Mesenchymal stem cell (in vitro differentiated cells and primary cell): ENCODE measurements around the gene ROR2.

Experiments
- DNase-seq: peaks from one replicate; pipeline ENCODE4 v3.0.0-alpha.2; 2013
- H2AFZ ChIP-seq: one replicate; pipeline ENCODE4 v1.6.1; 2013; ENCODE audit warnings: low read depth, mild to moderate bottlenecking, control low read depth, inconsistent platforms, low read length, moderate library complexity
- H2AK5ac ChIP-seq: 2 replicates; pipeline ENCODE4 v1.6.1; 2013; ENCODE audit warnings: low read length, moderate library complexity, mild to moderate bottlenecking, inconsistent platforms; ENCODE audit not compliant: severe bottlenecking
- H2BK120ac ChIP-seq: one replicate; pipeline ENCODE4 v1.6.1; 2013; ENCODE audit warnings: low read depth, mild to moderate bottlenecking, inconsistent platforms, low read length, moderate library complexity
- H2BK12ac ChIP-seq, 2 experiments: one replicate each; pipeline ENCODE4 v1.6.1; 2013; ENCODE audit warnings: inconsistent platforms in 2 of 2, low read length in 2 of 2, mild to moderate bottlenecking in 2 of 2, moderate library complexity in 2 of 2, control low read depth in 1 of 2
- H2BK15ac ChIP-seq: one replicate; pipeline ENCODE4 v1.6.1; 2013; ENCODE audit warnings: mild to moderate bottlenecking, low read depth, inconsistent platforms; ENCODE audit not compliant: poor library complexity, severe bottlenecking
- H2BK5ac ChIP-seq: 2 replicates; pipeline ENCODE4 v1.6.1; 2013; ENCODE audit warnings: low read depth, mild to moderate bottlenecking, low read length, control low read depth, inconsistent platforms; ENCODE audit not compliant: poor library complexity, severe bottlenecking
- H3K14ac ChIP-seq, 2 experiments: one replicate each; pipeline ENCODE4 v1.6.1; 2013; ENCODE audit warnings: inconsistent platforms in 2 of 2, low read length in 2 of 2, control low read depth in 1 of 2, mild to moderate bottlenecking in 1 of 2, moderate library complexity in 1 of 2
- H3K18ac ChIP-seq, 2 experiments: one replicate each; pipeline ENCODE4 v1.6.1; 2013; ENCODE audit warnings: inconsistent platforms in 2 of 2, low read length in 2 of 2, control low read depth in 1 of 2, low read depth in 1 of 2, mild to moderate bottlenecking in 1 of 2
- H3K23ac ChIP-seq, 2 experiments: one replicate each; pipeline ENCODE4 v1.6.1; 2013; ENCODE audit warnings: inconsistent platforms in 2 of 2, low read length in 2 of 2, mild to moderate bottlenecking in 2 of 2, moderate library complexity in 2 of 2, control low read depth in 1 of 2
- H3K27ac ChIP-seq: 2 replicates; pipeline ENCODE4 v1.5.1; 2013; ENCODE audit warnings: mild to moderate bottlenecking, moderate library complexity, low read length, control low read depth, inconsistent platforms; ENCODE audit not compliant: poor library complexity, severe bottlenecking
- H3K27me3 ChIP-seq, 2 experiments: 2 replicates each; pipeline versions ENCODE4 v1.6.1 to v1.7.0; 2013; ENCODE audit warnings: low read length in 2 of 2, mild to moderate bottlenecking in 2 of 2, moderate library complexity in 2 of 2, control low read depth in 1 of 2, inconsistent platforms in 1 of 2; ENCODE audit not compliant: control insufficient read depth in 1 of 2, insufficient read depth in 1 of 2
- H3K36me3 ChIP-seq, 2 experiments: 2 replicates each; pipeline versions ENCODE4 v1.6.1 to v1.7.0; 2013; ENCODE audit warnings: low read length in 2 of 2, control low read depth in 1 of 2, inconsistent platforms in 1 of 2, low read depth in 1 of 2, mild to moderate bottlenecking in 1 of 2; ENCODE audit not compliant: insufficient read depth in 2 of 2, control insufficient read depth in 1 of 2
- H3K4ac ChIP-seq, 2 experiments: one replicate each; pipeline ENCODE4 v1.6.1; 2013; ENCODE audit warnings: inconsistent platforms in 2 of 2, low read length in 2 of 2, mild to moderate bottlenecking in 2 of 2, moderate library complexity in 2 of 2, control low read depth in 1 of 2, low read depth in 1 of 2
- H3K4me1 ChIP-seq: 2 replicates; pipeline ENCODE4 v1.6.1; 2013; ENCODE audit warnings: low read depth, low read length, control low read depth; ENCODE audit not compliant: control insufficient read depth, insufficient read depth
- H3K4me2 ChIP-seq: 2 replicates; pipeline ENCODE4 v1.6.1; 2013; ENCODE audit warnings: low read length, mild to moderate bottlenecking, inconsistent platforms; ENCODE audit not compliant: poor library complexity, severe bottlenecking
- H3K4me3 ChIP-seq, 2 experiments: 2 replicates each; pipeline versions ENCODE4 v1.5.1 to v1.7.0; 2013; ENCODE audit warnings: low read length in 2 of 2, mild to moderate bottlenecking in 2 of 2, control low read depth in 1 of 2, low read depth in 1 of 2; ENCODE audit not compliant: insufficient read depth in 1 of 2
- H3K79me1 ChIP-seq: replicated peaks from 2 replicates; pipeline ENCODE4 v1.6.1; 2013; ENCODE audit warnings: mild to moderate bottlenecking, control low read depth, low read length, inconsistent platforms; ENCODE audit not compliant: poor library complexity, severe bottlenecking
- H3K9ac ChIP-seq: 2 replicates; pipeline ENCODE4 v1.7.0; 2013; ENCODE audit warnings: mild to moderate bottlenecking, low read length, moderate library complexity
- H3K9me3 ChIP-seq: 2 replicates; pipeline ENCODE4 v1.7.0; 2013; ENCODE audit warnings: mild to moderate bottlenecking, low read length; ENCODE audit not compliant: control insufficient read depth
- H4K8ac ChIP-seq: one replicate; pipeline ENCODE4 v1.6.1; 2013; ENCODE audit warnings: inconsistent platforms, mild to moderate bottlenecking, low read length, moderate library complexity
- H4K91ac ChIP-seq: one replicate; pipeline ENCODE4 v1.6.1; 2013; ENCODE audit warnings: mild to moderate bottlenecking, low read length, inconsistent platforms
- WGBS: methylation state at CpG from one replicate; pipeline ENCODE4 v1.1.7; 2013; ENCODE audit warnings: mixed read lengths; 5-methylcytosine and 5-hydroxymethylcytosine counted together

ROR2 gene

GRCh38 chr9:91732187-91733005 lies 217.6 kb downstream of the ROR2 start:
- H3K4me2 ChIP-seq: no peak overlapping the region
- H3K27me3 ChIP-seq: no peaks in the 10 kb centered on the region
- no peak overlapping the region for H3K4me3 ChIP-seq
- peaks cover 15 to 49% of the 10 kb centered on the region in 2 experiments for H3K36me3 ChIP-seq
- H2BK15ac ChIP-seq: no peak overlapping the region
- H3K9me3 ChIP-seq: no peaks in the 10 kb centered on the region
- no peak overlapping the region for H3K14ac ChIP-seq
- DNase-seq: no peak
- H3K79me1 ChIP-seq: peaks cover 11% of the 10 kb centered on the region
- no peak overlapping the region for H2BK5ac ChIP-seq
- H2BK120ac ChIP-seq: no peak overlapping the region
- no peak overlapping the region for H3K23ac ChIP-seq
- H2AFZ ChIP-seq: no peak overlapping the region
- H2BK12ac ChIP-seq: no peak overlapping the region
- H2AK5ac ChIP-seq: no peak overlapping the region
- H3K18ac ChIP-seq: no peak overlapping the region
- 93% methylated on average over 21 of the region's 21 CpGs for WGBS
- no peak overlapping the region for H4K91ac ChIP-seq
- H4K8ac ChIP-seq: no peak overlapping the region
- H3K9ac ChIP-seq: no peak overlapping the region
- H3K4ac ChIP-seq: no peak overlapping the region
- H3K27ac ChIP-seq: no peak overlapping the region
- H3K4me1 ChIP-seq: peaks cover 11% of the 10 kb centered on the region

- no peaks in the 10 kb centered on the region for H3K9me3 ChIP-seq
- H3K9ac ChIP-seq: no peak overlapping the region
- H3K79me1 ChIP-seq: peaks cover 11% of the 10 kb centered on the region
- H3K18ac ChIP-seq: no peak overlapping the region
- H2BK5ac ChIP-seq: no peak overlapping the region
- no peak overlapping the region for H2BK12ac ChIP-seq
- H3K4me1 ChIP-seq: peaks cover 13% of the 10 kb centered on the region
- H3K27me3 ChIP-seq: no peaks in the 10 kb centered on the region
- H3K4me2 ChIP-seq: no peak overlapping the region
- H3K4me3 ChIP-seq: no peak overlapping the region
- H4K91ac ChIP-seq: no peak overlapping the region
- H3K27ac ChIP-seq: no peak overlapping the region
- WGBS: 97% methylated on average over 15 of the region's 15 CpGs
- peaks cover 3 to 47% of the 10 kb centered on the region in 2 experiments for H3K36me3 ChIP-seq
- H3K4ac ChIP-seq: no peak overlapping the region
- H2AFZ ChIP-seq: no peak overlapping the region
- no peak overlapping the region for H2BK15ac ChIP-seq
- no peak for DNase-seq
- H3K14ac ChIP-seq: no peak overlapping the region
- H2AK5ac ChIP-seq: no peak overlapping the region
- H4K8ac ChIP-seq: no peak overlapping the region
- no peak overlapping the region for H2BK120ac ChIP-seq
- H3K23ac ChIP-seq: no peak overlapping the region
These were observed 219.2 kb downstream of the ROR2 start for GRCh38 chr9:91730806-91731205.

GRCh38 chr9:91729558-91729842 lies 220.5 kb downstream of the ROR2 start:
- Histone ChIP-seq H3K36me3 (peaks cover 7 to 57% of the 10 kb centered on the region in 2 experiments), H3K14ac (no peak overlapping the region), H2AK5ac (no peak overlapping the region), H3K4ac (no peak overlapping the region), H3K27me3 (no peaks in the 10 kb centered on the region), H3K9me3 (no peaks in the 10 kb centered on the region), H3K9ac (peak overlapping the region; percentile 24), H2AFZ (no peak overlapping the region), H3K23ac (no peak overlapping the region), H3K4me2 (no peak overlapping the region), H2BK12ac (no peak overlapping the region), H3K4me3 (no peak overlapping the region), H3K4me1 (peaks cover 11% of the 10 kb centered on the region), H3K18ac (no peak overlapping the region), H2BK120ac (no peak overlapping the region), H4K8ac (no peak overlapping the region), H3K79me1 (peaks cover 10% of the 10 kb centered on the region), H3K27ac (no peak overlapping the region), H4K91ac (no peak overlapping the region), H2BK5ac (no peak overlapping the region), H2BK15ac (no peak overlapping the region)
- no peak for DNase-seq
- WGBS: 88% methylated on average over 8 of the region's 9 CpGs

GRCh38 chr9:91727972-91728371 lies 222.1 kb downstream of the ROR2 start:
- peaks cover 8% of the 10 kb centered on the region for H3K4me1 ChIP-seq
- no peak overlapping the region for H2BK5ac ChIP-seq
- no peak overlapping the region for H3K18ac ChIP-seq
- H3K27ac ChIP-seq: no peak overlapping the region
- no CpG with 5 or more reads among the region's 5 CpGs for WGBS
- peak overlapping the region; percentile 15 for H3K9ac ChIP-seq
- H4K8ac ChIP-seq: no peak overlapping the region
- no peaks in the 10 kb centered on the region for H3K27me3 ChIP-seq
- H3K79me1 ChIP-seq: peaks cover 3% of the 10 kb centered on the region
- no peak overlapping the region for H2AFZ ChIP-seq
- no peak overlapping the region for H3K4me3 ChIP-seq
- H3K9me3 ChIP-seq: no peaks in the 10 kb centered on the region
- no peak overlapping the region for H3K14ac ChIP-seq
- no peak overlapping the region for H2AK5ac ChIP-seq
- H2BK120ac ChIP-seq: no peak overlapping the region
- H2BK15ac ChIP-seq: no peak overlapping the region
- DNase-seq: no peak
- H3K4me2 ChIP-seq: no peak overlapping the region
- no peak overlapping the region for H3K23ac ChIP-seq
- no peak overlapping the region for H4K91ac ChIP-seq
- H2BK12ac ChIP-seq: no peak overlapping the region
- no peak overlapping the region for H3K4ac ChIP-seq
- peaks cover 16 to 59% of the 10 kb centered on the region in 2 experiments for H3K36me3 ChIP-seq
